HepG2 (cell line): ENCODE measurements around the gene ARRDC1. TPM values are rescaled to one million over a fixed set of nuclear protein-coding genes. Genes with fewer than 3 reads are reported as not detected.
A peak's percentile ranks its signal among the peaks of the same experiment; 100 is the strongest.

Experiments
- ATAC-seq: fragments of 200-7000 bp; cut with Tn5 transposase; 3 replicates; pipeline ENCODE4 v1.9.1; 2020; ENCODE audit warnings: mild to moderate bottlenecking, moderate library complexity
- BruUV-seq: library from RNA; stranded (reverse); fragments of 400-500 nt; replicated peaks from 2 replicates; lab custom pipeline; 2021; lab: Mats Ljungman, UMichigan
- CTCF ChIA-PET: fragments of 300-600 bp; formaldehyde crosslinking; extraction: SDS; loops from one replicate; lab custom pipeline; 2021; ENCODE audit warnings: low total read pairs, inconsistent platforms, low intra/inter-chr PET ratio; lab: Yijun Ruan, JAX
- POLR2A ChIA-PET: fragments of 350-600 bp; sonication (Branson Sonifier 250); formaldehyde crosslinking; loops from one replicate; lab custom pipeline; 2020; ENCODE audit warnings: antibody characterized with exemption, inconsistent platforms; lab: Yijun Ruan, JAX
- DNase-seq: peaks from one replicate; pipeline ENCODE4 v3.0.0-alpha.2; 2015; ENCODE audit warnings: low spot score
- FAIRE-seq: peaks from 3 replicates; lab custom pipeline; 2011; peaks lifted over from hg19 to GRCh38; lab: Jason Lieb, UNC
- H2AFZ ChIP-seq: one replicate; pipeline ENCODE4 v1.6.1; 2011; ENCODE audit warnings: low read length, inconsistent platforms
- H3K27ac ChIP-seq: fragments of 300-600 bp; 3 replicates; pipeline ENCODE4 v1.8.0; 2011; ENCODE audit warnings: mixed run types, mild to moderate bottlenecking, mixed read lengths, low read length, inconsistent platforms; ENCODE audit not compliant: insufficient read depth; ENCODE audit errors: extremely low read length
- H3K27me3 ChIP-seq, 2 experiments: fragments of 200-600 bp in 1 of 2; 2 replicates in 1 of 2; 3 replicates in 1 of 2; pipeline versions ENCODE4 v1.6.0 to v1.8.0; 2011; ENCODE audit warnings: low read length in 2 of 2, mild to moderate bottlenecking in 2 of 2, moderate library complexity in 2 of 2, inconsistent platforms in 1 of 2; ENCODE audit not compliant: insufficient read depth in 2 of 2, control insufficient read depth in 1 of 2
- H3K36me3 ChIP-seq, 2 experiments: fragments of 200-600 bp in 1 of 2; replicated peaks in 1 of 2; 2 replicates in 1 of 2; 3 replicates in 1 of 2; pipeline versions ENCODE4 v1.5.1 to v1.8.0; 2011; ENCODE audit warnings: low read length in 2 of 2, inconsistent platforms in 1 of 2; ENCODE audit not compliant: insufficient read depth in 2 of 2, control insufficient read depth in 1 of 2
- H3K4me1 ChIP-seq: 2 replicates; pipeline ENCODE4 v1.5.1; 2012; ENCODE audit warnings: low read length, inconsistent platforms; ENCODE audit not compliant: insufficient read depth
- H3K4me2 ChIP-seq: 2 replicates; pipeline ENCODE4 v1.6.0; 2011; ENCODE audit warnings: low read depth, low read length, inconsistent platforms
- H3K4me3 ChIP-seq, 3 experiments: fragments of 200-600 bp in 1 of 3; sonication (generic), shearing (Covaris generic) in 1 of 3; replicated peaks in 1 of 3; 2 replicates each; pipeline ENCODE4 v1.5.1; 2011 to 2016; ENCODE audit warnings: low read length in 3 of 3, inconsistent platforms in 2 of 3, low read depth in 2 of 3, mild to moderate bottlenecking in 2 of 3, control low read depth in 1 of 3, mixed read lengths in 1 of 3; ENCODE audit not compliant: insufficient read depth in 1 of 3
- H3K79me2 ChIP-seq: one replicate; pipeline ENCODE4 v1.6.1; 2011; ENCODE audit warnings: low read length, inconsistent platforms; ENCODE audit not compliant: insufficient read depth
- H3K9ac ChIP-seq: 2 replicates; pipeline ENCODE4 v1.6.0; 2011; ENCODE audit warnings: mild to moderate bottlenecking, low read depth, low read length, inconsistent platforms; ENCODE audit not compliant: insufficient read depth
- H3K9me3 ChIP-seq: 2 replicates; pipeline ENCODE4 v1.5.1; 2012; ENCODE audit warnings: mild to moderate bottlenecking, low read length
- H4K20me1 ChIP-seq: 2 replicates; pipeline ENCODE4 v1.6.0; 2011; ENCODE audit warnings: inconsistent platforms, mild to moderate bottlenecking, low read length, moderate library complexity; ENCODE audit not compliant: insufficient read depth
- AGO2 ChIP-seq: fragments of 200-400 bp; formaldehyde crosslinking; optimal IDR thresholded peaks from 2 replicates; pipeline ENCODE3; 2017; ENCODE audit warnings: mild to moderate bottlenecking, low read depth, low read length, moderate library complexity
- ELF1 ChIP-seq: sonication (generic); formaldehyde crosslinking; IDR thresholded peaks from 2 replicates; pipeline ENCODE4 v1.4.0; 2020; ENCODE audit warnings: missing genetic modification reagents
- HNF4A ChIP-seq: sonication (generic); formaldehyde crosslinking; IDR thresholded peaks from 2 replicates; pipeline ENCODE4 v1.4.0; 2020; ENCODE audit warnings: missing genetic modification reagents
- HNRNPLL ChIP-seq: fragments of 200-400 bp; formaldehyde crosslinking; IDR thresholded peaks from 2 replicates; pipeline ENCODE4 v1.6.1; 2017; ENCODE audit warnings: mild to moderate bottlenecking, low read depth, low read length; ENCODE audit not compliant: poor library complexity, severe bottlenecking
- RBM22 ChIP-seq: fragments of 200-400 bp; formaldehyde crosslinking; optimal IDR thresholded peaks from 2 replicates; pipeline ENCODE3; 2017; ENCODE audit warnings: mild to moderate bottlenecking, low read length, moderate library complexity
- REXO4 ChIP-seq: sonication (generic); formaldehyde crosslinking; IDR thresholded peaks from 2 replicates; pipeline ENCODE4 v1.8.0; 2022; ENCODE audit warnings: missing genetic modification reagents, mild to moderate bottlenecking, borderline replicate concordance
- TBL1XR1 ChIP-seq: fragments of 150-350 bp; IDR thresholded peaks from 2 replicates; pipeline ENCODE4 v1.6.1; 2014; ENCODE audit warnings: borderline replicate concordance, low read length; ENCODE audit not compliant: partially characterized antibody
- ZNF224 ChIP-seq: sonication (generic); formaldehyde crosslinking; IDR thresholded peaks from 2 replicates; pipeline ENCODE4 v1.5.0; 2020; ENCODE audit warnings: mild to moderate bottlenecking, missing genetic modification reagents
- ZNF431 ChIP-seq: sonication (generic); formaldehyde crosslinking; IDR thresholded peaks from 2 replicates; pipeline ENCODE4 v1.9.0; 2022; ENCODE audit warnings: missing genetic modification reagents, low read depth, mild to moderate bottlenecking, borderline replicate concordance
- ZNF713 ChIP-seq: sonication (generic); formaldehyde crosslinking; IDR thresholded peaks from 2 replicates; pipeline ENCODE4 v1.4.0; 2020; ENCODE audit warnings: mild to moderate bottlenecking, missing genetic modification reagents
- WGBS: methylation state at CpG from one replicate; pipeline ENCODE4 v1.1.6; 2017; ENCODE audit warnings: low lambda C conversion rate; 5-methylcytosine and 5-hydroxymethylcytosine counted together
- in situ Hi-C: cut with HindIII; loops from 2 replicates; pipeline ENCODE4 v1.10.0; 2017; ENCODE audit warnings: low pct_unique_long_range_greater_than_20kb; ENCODE audit not compliant: extremely low pct_ligation_motif_present
- intact Hi-C: fragments of 100-400 bp; cut with micrococcal nuclease; formaldehyde crosslinking; loops from one replicate; pipeline ENCODE4 v1.10.0; 2022; ENCODE audit not compliant: unreplicated experiment
- polyA plus RNA-seq, 8 experiments: library from polyadenylated mRNA; depleted of rRNA in 3 of 8; stranded (reverse) in 7 of 8; unstranded in 1 of 8; fragments of >200 nt; fragmentation: Illumina TruSeq in 4 of 8; extraction: Trizol in 4 of 8; gene quantifications; 2 replicates each; pipeline versions ENCODE4 v1.2.1 to v1.2.3, GENCODE V29; 2011 to 2016; ENCODE audit warnings: low read depth in 4 of 8, missing spikeins in 1 of 8, mixed read lengths in 1 of 8; ENCODE audit not compliant: insufficient read depth in 1 of 8
- total RNA-seq, 5 experiments: library from RNA; depleted of rRNA; stranded (reverse); fragments of >200 nt; fragmentation: Illumina TruSeq; extraction: Trizol; gene quantifications; 2 replicates each; pipeline ENCODE4 v1.2.3, GENCODE V29; 2016; ENCODE audit warnings: low read depth in 1 of 5
- TF ChIP-seq, protein P1 (sequence below): IDR thresholded peaks from 2 replicates; pipeline ENCODE4 v1.6.1; 2016

Gene ARRDC1
- total and polyA plus RNA-seq, 2 of the 13 experiments (the other 11 are each of a cell fraction or from before 2014, with no cell fraction given): 21.7 to 44.4 TPM

DNA sequence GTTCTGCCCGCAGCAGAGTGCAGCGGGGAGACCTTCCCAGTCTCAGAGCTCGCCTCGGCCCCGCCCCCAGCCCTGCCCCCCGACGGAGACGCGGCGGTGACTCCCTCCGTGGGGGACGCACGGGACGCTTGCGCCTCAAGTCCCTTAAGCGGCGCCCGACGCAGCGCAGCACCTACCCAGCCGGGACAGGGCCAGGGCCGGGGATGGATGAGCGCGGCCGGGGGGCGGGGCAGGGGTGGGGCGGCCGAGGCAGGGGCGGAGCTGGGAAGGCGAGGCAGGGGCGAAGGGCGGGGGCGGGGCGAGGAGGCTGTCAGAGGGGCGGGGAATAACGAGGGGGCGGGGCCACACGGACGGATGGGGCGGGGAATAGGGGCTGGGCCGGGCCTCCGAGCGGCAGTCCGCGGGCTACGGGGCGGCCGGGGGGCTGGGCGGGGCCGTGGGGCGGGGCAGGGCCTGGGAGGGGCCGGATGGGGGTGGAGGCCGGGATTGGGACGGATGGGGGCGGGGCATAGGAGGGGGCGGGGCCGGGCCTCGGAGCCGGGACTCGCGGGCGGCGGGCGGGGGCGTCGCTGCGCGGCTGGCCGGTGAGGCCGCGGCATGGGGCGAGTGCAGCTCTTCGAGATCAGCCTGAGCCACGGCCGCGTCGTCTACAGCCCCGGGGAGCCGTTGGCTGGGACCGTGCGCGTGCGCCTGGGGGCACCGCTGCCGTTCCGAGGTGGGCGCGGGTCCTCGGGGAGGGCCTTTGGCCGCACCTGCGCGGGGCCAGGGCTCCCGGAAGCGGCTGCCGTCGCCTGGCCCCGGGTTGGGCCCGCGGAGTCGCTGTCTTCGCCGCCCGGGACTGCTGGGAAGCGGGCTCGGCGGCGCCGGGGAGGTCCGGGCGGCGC is at the start of gene ARRDC1 (continued):
- TF ChIP-seq ELF1 (CRISPR knock-in tag): no peak
- TF ChIP-seq HNF4A: no peak
- TF ChIP-seq, protein P1, sequence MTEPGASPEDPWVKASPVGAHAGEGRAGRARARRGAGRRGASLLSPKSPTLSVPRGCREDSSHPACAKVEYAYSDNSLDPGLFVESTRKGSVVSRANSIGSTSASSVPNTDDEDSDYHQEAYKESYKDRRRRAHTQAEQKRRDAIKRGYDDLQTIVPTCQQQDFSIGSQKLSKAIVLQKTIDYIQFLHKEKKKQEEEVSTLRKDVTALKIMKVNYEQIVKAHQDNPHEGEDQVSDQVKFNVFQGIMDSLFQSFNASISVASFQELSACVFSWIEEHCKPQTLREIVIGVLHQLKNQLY (CRISPR knock-in tag): no peak
- TF ChIP-seq REXO4 (CRISPR knock-in tag): no peak
- TF ChIP-seq ZNF431 (CRISPR knock-in tag): 0 out of 2 replicates have a peak, but pooled peaks have one; percentile 50
- TF ChIP-seq ZNF713 (CRISPR knock-in tag): no peak
- TF ChIP-seq, all 625 proteins: peak for 81

DNA sequence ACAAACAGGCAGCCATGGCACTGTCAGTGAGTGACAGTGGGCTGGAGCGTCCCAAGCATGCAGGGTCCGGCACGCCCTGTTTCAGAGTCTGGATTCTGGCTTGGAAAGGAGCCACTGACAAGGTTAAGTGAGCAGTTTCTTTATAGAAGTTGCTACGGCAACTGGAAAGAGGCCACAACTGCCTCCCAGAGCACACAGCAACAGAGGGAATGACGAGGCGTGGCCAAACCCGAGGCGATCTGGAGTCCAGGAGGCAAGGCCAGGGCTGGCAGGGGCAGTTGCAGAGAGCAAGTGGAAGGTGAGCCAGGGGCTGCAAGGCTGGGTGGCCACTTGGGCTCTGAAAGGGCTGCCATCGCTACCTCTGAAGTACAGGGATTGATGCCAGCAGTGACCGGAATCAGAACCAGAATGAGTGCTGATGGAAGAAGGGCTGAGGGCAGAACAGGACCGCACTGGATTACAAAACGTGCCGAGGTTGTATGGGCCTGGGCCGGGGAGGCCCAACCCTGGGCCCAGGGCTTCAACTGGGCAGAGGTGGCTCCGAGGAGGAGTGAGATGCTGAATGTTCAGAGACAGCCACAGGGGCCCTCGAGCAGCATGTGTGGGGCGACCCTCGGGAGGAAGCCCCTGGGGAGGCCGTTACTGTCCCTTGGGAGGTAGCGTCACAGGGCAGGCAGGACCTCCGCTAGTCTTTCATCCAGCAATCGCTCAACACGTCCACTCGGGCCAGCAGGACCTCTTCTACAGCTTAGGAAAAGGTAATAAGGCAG is 49.2 kb upstream of the ARRDC1 start:
- BruUV-seq: no TSS peak
- H3K4me1 ChIP-seq: peaks cover 31% of the 10 kb centered on the region
- H3K4me3 ChIP-seq: no peak overlapping the region
- H3K27me3 ChIP-seq: no peaks in the 10 kb centered on the region
- FAIRE-seq: no peak
- intact Hi-C loops (no loop called here), in situ Hi-C loops (no loop called here)
- H3K9ac ChIP-seq: no peak overlapping the region
- ChIA-PET CTCF (no interaction called here), POLR2A (no interaction called here)
- H2AFZ ChIP-seq: no peak overlapping the region
- no peak for DNase-seq
- H3K9me3 ChIP-seq: no peaks in the 10 kb centered on the region
- ATAC-seq: no peak
- peaks cover 4% of the 10 kb centered on the region; the same call in 1 of the 2 replicates for H4K20me1 ChIP-seq
- TF ChIP-seq AGO2 (peak; percentile 44), TBL1XR1 (no peak), ZNF224 (CRISPR knock-in tag) (no peak), RBM22 (peak; percentile 39), HNRNPLL (no peak)
- H3K27ac ChIP-seq: no peak overlapping the region
- H3K79me2 ChIP-seq: peaks cover 2% of the 10 kb centered on the region
- H3K36me3 ChIP-seq: peaks cover 13 to 39% of the 10 kb centered on the region in 2 experiments
- WGBS: 92% methylated on average over 21 of the region's 24 CpGs
- H3K4me2 ChIP-seq: no peak overlapping the region
